Inferior parietal cortex (tissue), 1 donor: Measurements from ENCODE around the gene ALOX12.
"Not testable (repeated sequence)": the region's sequence is repeated elsewhere in the genome, so short reads cannot be mapped to it uniquely, and the experiment has no call there.

Experiments
- DNase-seq: peaks from one replicate; pipeline ENCODE4 v3.0.0-alpha.2; 2016; ENCODE audit errors: extremely low spot score

ALOX12 gene

GRCh38 chr17:7045492-7046126 is 49.8 kb downstream of the ALOX12 start:
- peak; percentile 87 for DNase-seq

DNA sequence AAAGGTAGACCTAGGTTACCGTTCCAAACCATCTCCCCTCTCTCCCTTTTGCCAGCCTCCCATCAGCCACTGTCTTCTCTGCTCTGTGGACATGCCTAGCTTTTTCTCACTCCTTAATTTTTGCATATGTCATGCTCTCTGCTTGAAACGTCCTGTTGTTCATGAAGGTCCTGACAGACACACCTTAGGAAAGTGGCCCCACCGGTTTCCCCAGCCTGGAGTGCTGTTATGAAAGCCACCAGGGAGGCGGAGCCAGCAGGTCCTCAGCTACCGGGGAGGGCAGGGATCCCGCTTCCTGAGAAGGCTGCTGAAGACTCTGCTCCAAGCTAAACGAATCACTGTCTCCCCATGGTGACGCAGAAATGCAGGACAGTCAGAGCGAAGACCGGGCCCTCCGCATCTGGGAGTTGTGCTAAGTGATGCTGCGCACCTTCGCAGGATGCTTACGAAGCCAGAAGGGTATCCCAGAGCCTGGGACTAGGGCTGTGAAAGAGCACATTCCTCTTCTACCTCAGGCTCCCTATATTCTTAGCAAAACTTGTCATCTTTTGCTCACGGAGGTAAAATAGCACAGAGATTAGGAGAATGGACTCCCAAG is 50.4 kb downstream of the ALOX12 start:
- peak; percentile 45 for DNase-seq

- not testable (repeated sequence) for DNase-seq
Measured at GRCh38 chr17:7046725-7047397, 51.0 kb downstream of the ALOX12 start.

GRCh38 chr17:7047566-7047965 is 51.7 kb downstream of the ALOX12 start:
- no peak for DNase-seq

GRCh38 chr17:7048968-7049367 is 53.1 kb downstream of the ALOX12 start:
- DNase-seq: no peak

- DNase-seq: not testable (repeated sequence)
Measured at GRCh38 chr17:7050583-7050982, 54.7 kb downstream of the ALOX12 start.

- DNase-seq: no peak
Measured at GRCh38 chr17:7056386-7056785, 60.5 kb downstream of the ALOX12 start.

GRCh38 chr17:7058831-7059447 is 63.1 kb downstream of the ALOX12 start:
- no peak for DNase-seq
